Gastroesophageal sphincter (tissue), 4 donors: ENCODE results near the gene GRN. TPM values are rescaled to one million over a fixed set of nuclear protein-coding genes. Genes with fewer than 3 reads are reported as not detected.
A peak's percentile ranks its signal among the peaks of the same experiment; 100 is the strongest.

ENCODE experiments used
- ATAC-seq: fragments of 150-250 bp; one replicate; pipeline ENCODE4 v1.9.1; 2016; ENCODE audit warnings: mild to moderate bottlenecking, moderate library complexity
- H3K27ac ChIP-seq, 4 donors: fragments of 200-600 bp; sonication (generic) in 3 of 4; 1 replicate in 3 of 4; 2 replicates in 1 of 4; pipeline ENCODE4 v1.5.1; 2016 to 2019
- H3K27me3 ChIP-seq: fragments of 200-600 bp; sonication (generic); one replicate; pipeline ENCODE4 v1.5.1; 2019
- H3K36me3 ChIP-seq, 2 donors: fragments of 200-600 bp; sonication (generic); one replicate each; pipeline ENCODE4 v1.5.1; 2019; ENCODE audit warnings: control low read depth in 1 of 2
- H3K4me1 ChIP-seq, 3 donors: fragments of 200-600 bp; sonication (generic); 1 replicate in 2 of 3; 2 replicates in 1 of 3; pipeline ENCODE4 v1.5.1; 2016 to 2019; ENCODE audit warnings: control low read depth in 2 of 3
- H3K4me3 ChIP-seq, 2 donors: fragments of 200-600 bp; sonication (generic); one replicate each; pipeline ENCODE4 v1.5.1; 2019; ENCODE audit warnings: mild to moderate bottlenecking in 1 of 2, moderate library complexity in 1 of 2
- H3K9me3 ChIP-seq, 3 donors: fragments of 200-600 bp; sonication (generic); one replicate each; pipeline ENCODE4 v1.5.1; 2017 to 2019; ENCODE audit warnings: control low read depth in 2 of 3
- CTCF ChIP-seq, 4 experiments: fragments of 200-600 bp in 2 of 4; fragments of 450-650 bp in 2 of 4; sonication (generic) in 1 of 4; IDR thresholded peaks; one replicate each; pipeline ENCODE4 v1.5.1; 2017 to 2019; ENCODE audit warnings: antibody characterized with exemption in 4 of 4, mild to moderate bottlenecking in 2 of 4, moderate library complexity in 2 of 4
- EP300 ChIP-seq: sonication (generic); formaldehyde crosslinking; IDR thresholded peaks from one replicate; pipeline ENCODE4 v1.6.1; 2017; ENCODE audit warnings: antibody characterized with exemption, mild to moderate bottlenecking
- POLR2A ChIP-seq, 2 donors: fragments of 450-650 bp; IDR thresholded peaks; one replicate each; pipeline ENCODE4 v1.6.1; 2017; ENCODE audit warnings: antibody characterized with exemption in 2 of 2, mild to moderate bottlenecking in 2 of 2, moderate library complexity in 1 of 2
- POLR2AphosphoS5 ChIP-seq: sonication (generic); formaldehyde crosslinking; IDR thresholded peaks from one replicate; pipeline ENCODE4 v1.6.1; 2017; ENCODE audit warnings: antibody characterized with exemption
- WGBS, 2 donors: methylation state at CpG; one replicate each; pipeline ENCODE4 v1.1.5; 2018; ENCODE audit warnings: low coverage in 1 of 2; 5-methylcytosine and 5-hydroxymethylcytosine counted together
- total RNA-seq, 4 donors: library from RNA; depleted of rRNA; stranded (reverse); fragments of >200 nt; gene quantifications; one replicate each; pipeline ENCODE4 v1.1.0, GENCODE V29; 2016

GRN gene
- total RNA-seq, 4 donors from 2014 or later: 108 to 237 (median 182) TPM

- no peak for TF ChIP-seq CTCF (IDR thresholded peaks at IDR 0.05)
- no peak for TF ChIP-seq POLR2A (IDR thresholded peaks at IDR 0.05)
- no peak for TF ChIP-seq POLR2AphosphoS5
- TF ChIP-seq EP300: no peak
- Histone ChIP-seq H3K4me1 (peaks cover 0 to 7% (median 0%) of the 10 kb centered on the region in 3 donors), H3K27ac (peak overlapping the region in 2 of 4 donors; percentile 37 to 59), H3K27me3 (no peaks in the 10 kb centered on the region), H3K4me3 (peak overlapping the region; percentile 17 to 46), H3K36me3 (peaks cover 0 to 47% of the 10 kb centered on the region in 2 donors), H3K9me3 (no peaks in the 10 kb centered on the region)
- WGBS, 2 donors: no CpG with 5 or more reads among the region's 98 CpGs
- ATAC-seq: peak; percentile 36
These were observed 8.7 kb downstream of the GRN start for GRCh38 chr17:44353672-44354331.

GRCh38 chr17:44354582-44355561, 9.8 kb downstream of the GRN start:
- no peaks in the 10 kb centered on the region for H3K27me3 ChIP-seq
- H3K9me3 ChIP-seq: no peaks in the 10 kb centered on the region
- ATAC-seq: no peak
- WGBS, 2 donors: 89% methylated on average over 10 of the region's 77 CpGs; no CpG with 5 or more reads in 1 of the 2 donors
- H3K36me3 ChIP-seq: peaks cover 0 to 36% of the 10 kb centered on the region in 2 donors
- no peak overlapping the region for H3K4me3 ChIP-seq
- peaks cover 0 to 7% (median 0%) of the 10 kb centered on the region in 3 donors for H3K4me1 ChIP-seq
- no peak overlapping the region for H3K27ac ChIP-seq
- TF ChIP-seq POLR2A (IDR thresholded peaks at IDR 0.05) (no peak), CTCF (IDR thresholded peaks at IDR 0.05) (peak in 3 of 4 experiments; percentile 13 to 40 (median 29))

- Histone ChIP-seq H3K27ac (no peak overlapping the region), H3K27me3 (no peaks in the 10 kb centered on the region), H3K4me1 (peaks cover 0 to 7% (median 0%) of the 10 kb centered on the region in 3 donors), H3K9me3 (no peaks in the 10 kb centered on the region), H3K4me3 (no peak overlapping the region), H3K36me3 (peaks cover 0 to 28% of the 10 kb centered on the region in 2 donors)
- TF ChIP-seq EP300: no peak
- no peak for TF ChIP-seq CTCF (IDR thresholded peaks at IDR 0.05)
- no peak for TF ChIP-seq POLR2A (IDR thresholded peaks at IDR 0.05)
- no peak for TF ChIP-seq POLR2AphosphoS5
- no peak for ATAC-seq
- WGBS, 2 donors: 90% methylated on average over 6 of the region's 17 CpGs; no CpG with 5 or more reads in 1 of the 2 donors
These were observed 10.6 kb downstream of the GRN start for GRCh38 chr17:44355642-44356099.

- Histone ChIP-seq H3K36me3 (peaks cover 0 to 23% of the 10 kb centered on the region in 2 donors), H3K4me3 (no peak overlapping the region), H3K27ac (no peak overlapping the region), H3K27me3 (no peaks in the 10 kb centered on the region), H3K4me1 (peaks cover 0 to 13% (median 0%) of the 10 kb centered on the region in 3 donors), H3K9me3 (no peaks in the 10 kb centered on the region)
- TF ChIP-seq POLR2AphosphoS5: no peak
- TF ChIP-seq CTCF (IDR thresholded peaks at IDR 0.05): no peak
- no peak for TF ChIP-seq POLR2A (IDR thresholded peaks at IDR 0.05)
- no peak for TF ChIP-seq EP300
- no peak for ATAC-seq
- no CpG with 5 or more reads among the region's 11 CpGs for WGBS, 2 donors
These were observed 11.1 kb downstream of the GRN start for GRCh38 chr17:44356241-44356640.
